BJ (cell line): ENCODE measurements around the gene DYRK1A. TPM values are rescaled to one million over a fixed set of nuclear protein-coding genes. Genes with fewer than 3 reads are reported as not detected.

Source experiments
- CTCF ChIA-PET: fragments of 350-600 bp; formaldehyde crosslinking; extraction: SDS; loops from one replicate; lab custom pipeline; 2021; ENCODE audit warnings: antibody characterized with exemption, inconsistent platforms; lab: Yijun Ruan, JAX
- POLR2A ChIA-PET: fragments of 300-600 bp; sonication (Branson Sonifier 250); formaldehyde crosslinking; extraction: SDS; loops from one replicate; lab custom pipeline; 2021; ENCODE audit warnings: antibody characterized with exemption; lab: Charles Lee
- DNase-seq: peaks from one replicate; pipeline ENCODE4 v3.0.0-alpha.2; 2011; ENCODE audit warnings: low read depth
- H3K27me3 ChIP-seq: 2 replicates; pipeline ENCODE4 v1.6.0; 2011; ENCODE audit warnings: low read length; ENCODE audit not compliant: control insufficient read depth, insufficient read depth
- H3K36me3 ChIP-seq: 2 replicates; pipeline ENCODE4 v1.5.1; 2011; ENCODE audit warnings: low read length; ENCODE audit not compliant: control insufficient read depth, insufficient read depth
- H3K4me3 ChIP-seq: 2 replicates; pipeline ENCODE4 v1.5.1; 2011; ENCODE audit warnings: low read depth, mild to moderate bottlenecking, control low read depth, low read length
- CTCF ChIP-seq: IDR thresholded peaks from 2 replicates; pipeline ENCODE4 v1.5.1; 2011; ENCODE audit warnings: low read depth, mild to moderate bottlenecking, control low read depth, inconsistent platforms, low read length, moderate library complexity; ENCODE audit not compliant: insufficient read depth
- polyA plus RNA-seq: library from polyadenylated mRNA; depleted of rRNA; stranded (reverse); fragments of >200 nt; gene quantifications from 2 replicates; pipeline ENCODE4 v1.2.3, GENCODE V29; 2011

Gene DYRK1A
- polyA plus RNA-seq, 1 experiment: 55.9 TPM

DNA sequence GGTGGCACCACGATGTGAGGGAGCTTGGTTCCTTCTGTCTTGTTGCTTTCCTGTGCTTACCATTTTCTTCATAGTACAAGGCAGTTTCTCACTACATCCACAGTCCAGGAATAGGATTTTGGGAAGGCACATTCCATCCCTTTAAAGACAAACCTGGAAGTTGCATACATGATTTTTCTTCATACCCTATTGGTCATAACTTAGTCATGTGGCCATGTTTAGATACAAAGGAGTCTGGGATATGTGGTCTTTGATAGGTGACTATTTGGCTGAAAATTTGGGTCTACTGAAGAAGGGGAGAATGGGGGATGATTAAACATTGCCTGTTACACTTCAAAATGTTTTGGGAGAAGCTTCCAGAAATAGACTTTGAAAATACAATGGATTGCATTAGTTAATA is 7.0 kb downstream of the DYRK1A start:
- no peak for TF ChIP-seq CTCF
- Histone ChIP-seq H3K36me3 (no peaks in the 10 kb centered on the region), H3K27me3 (no peaks in the 10 kb centered on the region), H3K4me3 (no peak overlapping the region)
- ChIA-PET CTCF (interaction anchor here (0.9 to 1.8 kb wide), 3 partner anchors 13 to 206 kb away, joined by 3 to 4 read pairs (median 4); no protein-coding TSS in a partner anchor), POLR2A (interaction anchor here (0.6 kb wide), 1 partner anchor 84 kb away, joined by 3 read pairs; no protein-coding TSS in a partner anchor)
- DNase-seq: no peak

GRCh38 chr21:37374027-37374426 is 7.5 kb downstream of the DYRK1A start:
- Histone ChIP-seq H3K36me3 (no peaks in the 10 kb centered on the region), H3K27me3 (no peaks in the 10 kb centered on the region), H3K4me3 (no peak overlapping the region)
- ChIA-PET POLR2A (interaction anchor here (0.6 kb wide), 1 partner anchor 39 kb away, joined by 3 read pairs; no protein-coding TSS in a partner anchor), CTCF (interaction anchor here (0.9 to 1.8 kb wide), 3 partner anchors 12 to 207 kb away, joined by 3 to 4 read pairs (median 4); no protein-coding TSS in a partner anchor)
- no peak for TF ChIP-seq CTCF
- no peak for DNase-seq

DNA sequence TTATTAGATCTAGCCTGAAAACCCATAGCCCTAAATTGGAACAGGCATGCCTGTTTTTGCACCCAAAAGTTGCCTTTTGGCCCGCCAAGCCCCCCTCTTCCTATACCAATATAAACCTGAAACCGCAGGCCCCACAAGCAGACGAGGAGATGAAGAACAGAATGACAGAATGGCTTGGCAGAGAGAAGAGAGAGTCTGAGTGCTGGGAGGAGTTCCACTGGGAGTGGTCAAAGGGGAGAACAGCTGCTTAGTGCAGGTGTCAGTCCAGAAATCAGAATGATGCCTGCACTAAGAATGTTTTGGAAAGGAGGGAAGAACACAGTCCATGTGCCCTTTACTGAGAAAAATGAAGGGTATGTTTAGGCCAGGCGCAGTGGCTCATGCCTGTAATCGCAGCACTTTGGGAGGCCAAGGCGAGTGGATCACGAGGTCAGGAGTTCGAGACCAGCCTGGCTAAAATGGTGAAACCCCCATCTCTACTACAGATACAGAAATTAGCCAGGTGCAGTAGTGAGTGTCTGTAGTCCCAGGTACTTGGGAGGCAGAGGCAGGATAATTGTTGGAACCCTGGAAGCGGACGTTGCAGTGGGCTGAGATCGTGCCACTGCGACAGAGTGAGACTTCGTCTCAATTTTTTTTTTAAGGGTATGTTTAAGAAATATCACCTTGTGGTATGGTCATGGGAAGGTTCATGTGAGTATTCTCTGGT is 9.4 kb downstream of the DYRK1A start:
- POLR2A ChIA-PET: no interaction called here
- DNase-seq: no peak
- no peaks in the 10 kb centered on the region for H3K36me3 ChIP-seq
- no peak for TF ChIP-seq CTCF
- CTCF ChIA-PET: no interaction called here
- H3K4me3 ChIP-seq: no peak overlapping the region
- no peaks in the 10 kb centered on the region for H3K27me3 ChIP-seq

DNA sequence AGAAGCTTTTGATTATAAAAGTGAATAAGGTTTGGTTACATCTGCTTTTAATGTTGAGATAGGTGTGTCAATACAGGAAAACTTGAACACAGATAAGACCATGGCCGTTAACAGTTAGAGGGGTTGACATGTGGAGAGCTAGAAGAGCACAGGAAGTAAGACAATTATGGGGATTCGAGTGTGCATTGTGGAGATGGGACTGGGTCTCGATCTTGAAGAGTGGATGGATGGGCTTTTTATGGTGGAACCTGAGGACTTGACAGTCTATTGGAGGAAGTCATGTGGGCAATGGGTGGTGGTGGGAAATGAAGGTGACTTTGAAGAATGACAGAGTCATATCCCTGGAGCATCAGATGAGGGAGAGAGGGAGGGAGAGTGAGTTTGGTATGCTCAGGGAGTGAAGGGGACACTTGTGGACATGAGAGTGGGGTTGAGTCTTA is 12.1 kb downstream of the DYRK1A start:
- DNase-seq: no peak
- no peaks in the 10 kb centered on the region for H3K36me3 ChIP-seq
- ChIA-PET POLR2A (no interaction called here), CTCF (interaction anchor here (1.8 kb wide), 1 partner anchor 10 kb away, joined by 6 read pairs; no protein-coding TSS in a partner anchor)
- no peaks in the 10 kb centered on the region for H3K27me3 ChIP-seq
- no peak overlapping the region for H3K4me3 ChIP-seq
- no peak for TF ChIP-seq CTCF
